OCI-M1 (cell line): ENCODE results near the gene RPL38.

Experiments
- DNase-seq: peaks from one replicate; lab custom pipeline; 2025; lab: John Stamatoyannopoulos, UW

Gene RPL38

DNA sequence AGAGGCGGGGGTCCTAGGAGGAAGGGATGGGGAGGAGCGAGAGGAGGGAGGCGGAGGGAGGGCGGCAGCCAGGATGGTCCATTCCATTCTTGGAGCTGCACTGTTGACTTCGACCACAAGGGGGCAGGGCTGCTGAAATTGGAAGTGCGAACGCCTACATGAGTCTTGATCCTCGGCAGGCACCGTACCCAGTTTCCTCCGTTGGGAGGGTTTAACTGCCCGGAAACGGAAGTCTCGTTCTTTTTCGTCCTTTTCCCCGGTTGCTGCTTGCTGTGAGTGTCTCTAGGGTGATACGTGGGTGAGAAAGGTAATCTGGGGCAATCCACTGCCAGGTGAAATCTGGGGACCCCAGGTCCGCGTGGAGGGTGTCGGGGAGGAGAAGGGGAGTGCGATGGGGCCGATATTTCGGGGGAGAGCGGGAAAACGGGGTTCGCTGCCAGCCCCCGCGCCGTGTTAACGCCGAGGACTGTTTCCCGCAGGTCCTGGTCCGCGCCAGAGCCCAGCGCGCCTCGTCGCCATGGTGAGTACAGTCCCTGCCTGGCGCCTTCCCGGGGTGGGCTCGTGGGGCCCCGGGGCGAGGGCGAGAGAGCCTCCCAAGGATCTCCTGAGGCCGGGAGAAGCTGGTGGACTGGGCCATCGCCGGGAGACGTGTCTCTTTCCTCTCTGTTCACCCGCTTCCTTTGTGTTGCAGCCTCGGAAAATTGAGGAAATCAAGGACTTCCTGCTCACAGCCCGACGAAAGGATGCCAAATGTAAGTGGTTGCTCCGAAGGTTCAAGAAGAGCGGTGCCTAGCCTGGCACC lies at the start of gene RPL38:
RPL38 (plus strand) TSS at position 240 of the 802 bp plus-strand sequence; CDS start at position 518, 278 bp downstream.
- peak; percentile 96 for DNase-seq

- no peak for DNase-seq
Observed at GRCh38 chr17:74153821-74154430, 49.6 kb upstream of the RPL38 start.

GRCh38 chr17:74156878-74157277 lies 46.6 kb upstream of the RPL38 start:
- DNase-seq, result no peak

DNA sequence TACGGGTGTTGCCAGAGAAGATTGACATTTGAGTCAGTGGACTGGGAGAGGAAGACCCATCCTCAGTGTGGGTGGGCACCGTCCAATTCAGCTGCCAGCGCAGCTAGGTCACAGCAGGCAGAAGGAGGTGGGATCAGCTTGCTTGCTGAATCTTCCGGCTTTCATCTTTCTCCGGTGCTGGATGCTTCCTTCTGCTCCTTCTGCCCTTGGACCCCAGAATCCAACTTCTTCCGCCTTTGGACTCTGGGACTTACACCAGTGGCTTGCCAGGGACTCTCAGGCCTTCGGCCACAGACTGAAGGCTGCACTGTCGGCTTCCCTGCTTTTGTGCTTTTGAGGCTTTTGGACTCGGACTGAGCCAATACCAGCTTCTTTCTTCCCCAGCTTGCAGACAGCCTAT lies 46.1 kb upstream of the RPL38 start:
- no peak for DNase-seq

DNA sequence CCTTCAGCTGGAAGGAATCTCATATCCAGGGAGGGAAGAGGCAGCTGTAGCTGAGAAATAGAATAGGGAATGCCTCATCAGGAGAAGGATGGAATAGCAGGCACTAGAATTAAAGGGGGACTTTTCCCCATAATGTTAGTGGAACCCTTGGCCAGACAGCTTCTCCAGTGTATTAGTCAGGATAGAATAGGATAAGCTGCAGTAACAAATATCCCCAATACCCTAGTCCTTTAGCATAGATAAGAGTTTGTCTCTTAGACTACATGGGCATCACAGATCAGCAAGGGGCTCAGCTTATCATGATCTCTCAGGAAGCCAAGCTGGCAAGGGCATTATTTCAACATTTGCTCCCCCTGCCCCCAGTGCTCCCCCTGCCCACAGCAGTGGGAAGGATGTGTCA lies 44.7 kb upstream of the RPL38 start:
- no peak for DNase-seq

DNA sequence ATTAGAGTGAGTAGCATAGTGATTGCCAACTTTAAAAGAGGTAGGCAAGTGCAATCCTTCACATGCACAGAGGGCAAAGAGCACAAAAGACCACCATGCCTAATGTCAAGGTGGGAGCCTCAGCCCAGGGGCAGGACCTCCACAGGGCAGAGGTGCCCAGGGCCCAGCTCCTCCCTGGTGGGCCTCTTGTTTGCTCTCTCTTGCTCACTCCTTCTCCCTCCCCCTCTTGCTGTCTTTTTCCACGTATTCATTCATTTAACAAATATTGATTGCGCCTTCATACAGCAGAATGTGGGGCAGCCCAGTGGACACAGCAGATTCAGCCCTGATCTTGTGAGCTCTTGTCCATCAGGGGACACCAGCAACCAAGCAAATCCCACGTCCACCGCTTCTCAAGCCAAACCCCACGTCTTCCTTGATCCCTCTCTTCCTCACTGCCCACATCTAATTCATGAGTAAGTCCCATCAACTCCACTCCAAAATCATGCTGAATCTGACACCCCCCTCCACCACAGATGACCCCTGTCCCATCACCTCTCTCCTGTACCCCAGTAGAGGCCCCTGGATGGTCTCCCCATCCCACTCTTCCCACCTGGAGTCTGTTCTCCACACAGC lies 44.1 kb upstream of the RPL38 start:
- DNase-seq, result no peak

DNA sequence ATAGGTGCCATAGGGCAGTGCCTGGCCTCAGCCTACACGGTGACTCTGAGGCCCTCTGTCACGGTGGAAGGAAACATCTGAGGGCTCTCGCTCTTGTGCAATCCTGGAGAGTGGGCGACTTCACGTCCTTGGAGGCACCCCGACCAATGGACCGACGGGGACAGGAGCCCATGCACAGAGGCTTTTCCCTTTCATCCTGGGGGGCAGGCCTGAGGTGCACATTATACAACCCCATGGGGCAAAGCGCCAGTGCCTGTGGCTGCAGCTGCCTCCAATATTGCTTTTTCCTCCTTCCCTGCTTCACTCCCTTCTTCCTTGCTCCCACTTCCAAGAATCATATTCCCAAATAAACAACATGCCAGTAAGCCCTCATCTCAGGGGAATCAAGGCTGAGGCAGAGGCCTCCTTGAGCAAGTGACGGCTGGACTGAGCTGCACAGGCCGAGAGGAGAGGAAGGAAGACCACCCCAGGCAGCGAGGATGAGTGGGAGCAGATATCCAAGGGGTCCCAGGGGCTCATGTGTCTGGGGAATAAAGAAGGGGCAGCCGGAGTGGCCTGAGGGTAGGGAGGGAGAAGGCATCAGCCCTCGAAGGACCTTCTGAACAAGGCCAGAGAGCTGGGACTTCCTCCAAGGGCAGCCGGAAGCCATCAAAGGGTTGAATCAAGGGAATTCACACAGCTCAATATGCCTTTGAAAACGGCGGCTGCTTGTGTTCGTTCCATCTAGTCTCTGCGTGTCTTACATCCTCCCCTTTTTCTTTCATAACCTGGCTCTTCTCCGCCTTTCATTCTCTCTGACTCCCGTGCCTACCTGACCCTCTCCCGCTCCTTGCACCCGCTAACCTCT lies 42.6 kb upstream of the RPL38 start:
- no peak for DNase-seq

- no peak for DNase-seq
Observed at GRCh38 chr17:74161503-74161875, 42.0 kb upstream of the RPL38 start.

DNA sequence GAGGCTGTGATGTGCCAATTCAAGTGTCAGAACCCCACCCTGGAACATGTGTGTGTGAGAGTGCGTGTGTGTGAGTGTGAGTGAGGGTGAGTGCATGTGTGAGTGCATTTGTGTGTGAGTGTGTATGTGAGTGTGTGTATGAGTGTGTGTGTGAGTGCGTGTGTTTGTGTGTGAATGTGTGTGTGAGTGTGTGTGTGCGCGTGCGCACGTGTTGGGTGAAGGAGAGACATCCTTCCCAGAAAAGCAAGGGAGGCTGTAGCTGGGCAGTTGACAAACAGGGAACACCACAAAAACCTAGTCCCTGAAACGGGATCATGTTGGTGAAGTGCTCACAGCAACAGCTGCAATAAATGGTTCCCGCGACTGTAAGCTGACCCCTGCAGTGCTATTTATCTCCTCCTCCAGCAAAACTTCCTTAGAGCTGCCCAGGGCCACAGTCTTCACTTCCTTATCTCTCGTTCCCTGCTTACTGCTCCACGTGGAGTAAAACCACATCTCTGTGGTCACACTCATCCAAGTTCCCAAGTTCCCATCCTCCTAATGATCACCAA lies 40.1 kb upstream of the RPL38 start:
- DNase-seq, result peak; percentile 59

DNA sequence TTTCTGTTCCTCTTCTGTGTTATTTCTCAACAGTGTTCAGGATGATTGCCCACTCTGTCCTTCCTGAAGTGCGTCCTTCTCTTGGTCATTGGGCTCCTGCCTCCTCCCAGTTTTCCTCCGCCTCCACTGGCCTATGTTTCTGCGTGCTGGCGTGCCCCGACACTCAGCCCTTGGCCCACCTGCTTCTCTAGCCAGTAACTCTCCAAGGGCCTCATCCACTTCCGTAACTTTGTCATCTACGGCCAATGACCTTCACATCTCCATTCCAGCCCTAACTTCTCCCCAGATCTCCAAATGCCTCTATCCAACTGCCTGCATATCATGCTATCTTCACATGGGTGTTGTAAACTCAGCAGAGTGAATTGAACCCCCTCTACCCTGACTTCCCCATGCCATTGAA lies 39.6 kb upstream of the RPL38 start:
- DNase-seq, result no peak

GRCh38 chr17:74164446-74165045 lies 38.9 kb upstream of the RPL38 start:
- no peak for DNase-seq

- DNase-seq, result no peak
Observed at GRCh38 chr17:74165797-74166365, 37.6 kb upstream of the RPL38 start.

DNA sequence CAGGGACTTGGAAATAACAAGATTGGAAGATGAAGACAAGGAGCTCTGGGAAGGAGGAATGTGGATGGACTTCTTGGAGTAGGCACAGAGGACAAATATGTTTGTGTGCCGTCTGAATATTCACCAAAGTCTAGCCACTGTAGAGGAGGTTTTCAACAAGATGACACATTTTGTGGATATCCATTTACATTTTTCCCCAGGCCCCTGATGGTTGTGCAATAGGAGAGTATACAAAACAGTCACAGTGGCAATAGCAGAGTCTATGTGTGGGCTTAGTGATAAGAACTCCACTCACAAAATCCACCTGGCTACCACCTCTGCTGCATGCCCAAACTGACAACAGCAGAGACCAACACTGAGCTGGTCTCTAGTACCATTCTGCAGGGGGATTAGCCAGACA lies 32.6 kb upstream of the RPL38 start:
- no peak for DNase-seq

GRCh38 chr17:74172700-74173099 lies 30.8 kb upstream of the RPL38 start:
- no peak for DNase-seq

- DNase-seq, result peak; percentile 79
Observed at GRCh38 chr17:74176546-74177001, 26.9 kb upstream of the RPL38 start.

GRCh38 chr17:74177018-74177450 lies 26.4 kb upstream of the RPL38 start:
- no peak for DNase-seq

DNA sequence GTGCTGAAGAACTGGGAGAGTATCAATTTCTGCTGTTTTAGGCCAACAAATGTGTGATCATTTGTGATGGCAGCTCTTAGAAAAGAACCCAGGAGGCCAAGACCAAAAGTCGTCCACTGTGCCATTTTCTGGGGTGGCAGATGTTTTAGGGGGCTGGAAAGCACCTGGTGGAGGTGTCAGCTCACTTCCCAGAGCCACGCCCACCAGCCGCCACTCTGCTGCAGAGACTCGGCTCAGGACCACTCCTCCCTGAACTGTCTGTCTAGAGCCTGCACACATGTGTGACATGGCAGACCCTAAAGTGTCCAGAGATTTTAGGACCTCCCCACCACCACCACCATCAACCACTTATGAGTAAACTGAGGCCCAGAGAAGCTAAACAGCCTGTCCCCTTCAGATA lies 23.9 kb upstream of the RPL38 start:
- no peak for DNase-seq

- DNase-seq, result no peak
Observed at GRCh38 chr17:74180336-74180735, 23.1 kb upstream of the RPL38 start.

- DNase-seq, result no peak
Observed at GRCh38 chr17:74181341-74181740, 22.1 kb upstream of the RPL38 start.

DNA sequence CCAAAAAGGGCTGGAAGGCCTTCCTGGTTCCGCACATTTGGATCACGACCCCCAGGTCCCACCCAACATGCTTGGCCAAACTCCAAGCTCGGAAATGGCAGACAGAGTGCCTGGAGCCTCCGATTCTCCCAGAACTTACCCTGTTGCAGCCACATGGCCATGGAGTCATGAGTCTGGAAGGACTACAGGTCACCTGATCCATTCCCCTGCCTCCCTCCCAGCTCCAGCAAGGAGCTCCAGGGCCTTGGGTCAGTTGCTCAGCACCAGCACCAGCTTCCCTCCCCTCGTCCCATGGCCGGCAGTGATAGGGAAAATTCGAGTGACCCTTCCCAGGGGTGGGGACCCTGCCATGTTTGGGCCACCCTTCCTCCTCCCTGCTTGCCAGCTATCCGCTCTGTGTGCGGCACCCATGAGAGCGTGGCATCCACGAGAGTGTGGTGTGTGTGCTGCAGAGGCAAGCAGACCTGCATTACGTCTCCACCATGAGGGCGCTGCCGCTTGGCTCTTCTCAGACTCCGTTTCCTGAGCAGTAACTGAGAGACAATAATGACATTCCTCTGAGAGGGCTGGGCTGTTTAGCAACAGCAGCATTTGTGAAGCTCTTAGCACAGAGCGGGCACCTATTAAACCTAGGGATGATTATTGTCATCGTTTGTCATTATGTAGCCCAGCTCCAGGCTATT lies 21.3 kb upstream of the RPL38 start:
- DNase-seq, result no peak

DNA sequence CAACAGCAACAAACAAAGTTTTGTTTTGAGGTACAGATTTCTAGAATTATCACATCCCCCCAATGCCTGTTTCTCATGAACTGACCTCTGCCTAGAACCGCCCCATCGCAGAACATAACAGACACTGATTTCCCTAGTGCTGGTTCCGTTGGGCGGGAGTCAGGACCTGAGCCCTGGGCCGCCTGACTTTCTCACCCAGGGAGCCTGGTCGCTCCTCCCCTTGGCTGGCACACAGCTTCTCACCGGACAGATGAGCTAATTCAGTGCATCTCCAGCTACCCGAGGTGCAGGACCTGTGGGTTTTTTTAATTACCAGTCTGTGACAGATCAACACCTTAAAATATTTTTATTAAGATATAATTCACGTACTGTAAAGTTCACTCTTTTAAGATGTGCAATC lies 20.1 kb upstream of the RPL38 start:
- no peak for DNase-seq
